RWPE1 (cell line): ENCODE data around the gene NSG1.
"Not testable (repeated sequence)": the region's sequence is repeated elsewhere in the genome, so short reads cannot be mapped to it uniquely, and the experiment has no call there.

Experiments
- CTCF ChIA-PET: fragments of 350-600 bp; sonication (Branson Sonifier 250); formaldehyde crosslinking; extraction: SDS; loops from one replicate; lab custom pipeline; 2021; lab: Yijun Ruan, JAX
- POLR2A ChIA-PET: fragments of 400-600 bp; formaldehyde crosslinking; extraction: SDS; loops from one replicate; lab custom pipeline; 2020; ENCODE audit warnings: antibody characterized with exemption; ENCODE audit not compliant: low non-redundant PET; lab: Yijun Ruan, JAX
- DNase-seq: peaks from one replicate; pipeline ENCODE4 v3.0.0; 2012; ENCODE audit warnings: low spot score
- H3K27ac ChIP-seq: fragments of 450-650 bp; 2 replicates; pipeline ENCODE4 v1.5.1; 2017
- CTCF ChIP-seq: fragments of 450-650 bp; conservative IDR thresholded peaks from 2 replicates; pipeline ENCODE4 v1.5.1; 2017; ENCODE audit warnings: low read depth, mild to moderate bottlenecking

The NSG1 gene

GRCh38 chr4:4462970-4463369 is 76.1 kb downstream of the NSG1 start:
- no peak for DNase-seq
- TF ChIP-seq CTCF, result no peak
- POLR2A ChIA-PET, result no interaction called here
- CTCF ChIA-PET, result no interaction called here
- no peak overlapping the region for H3K27ac ChIP-seq

GRCh38 chr4:4465238-4465637 is 78.3 kb downstream of the NSG1 start:
- CTCF ChIA-PET, H3K27ac ChIP-seq, DNase-seq, POLR2A ChIA-PET: not testable (repeated sequence)
